ENCODE data around the gene CACNB1.

- no peak for TF ChIP-seq CTCF (IDR thresholded peaks at IDR 0.05)
- no peak for TF ChIP-seq POLR2A (IDR thresholded peaks at IDR 0.05)
Observed at GRCh38 chr17:39177256-39177655, 20.2 kb downstream of the CACNB1 start.
